Naive thymus-derived CD8-positive, alpha-beta T cell (primary cell): ENCODE data around the gene TOP2A. TPM values are rescaled to one million over a fixed set of nuclear protein-coding genes. Genes with fewer than 3 reads are reported as not detected.
A peak's percentile ranks its signal among the peaks of the same experiment; 100 is the strongest.
"Not testable (repeated sequence)": the region's sequence is repeated elsewhere in the genome, so short reads cannot be mapped to it uniquely, and the experiment has no call there.

Experiments used
- ATAC-seq, 2 donors: fragments of 150-1000 bp; cut with Tn5 transposase in 1 of 2; sonication (Bioruptor Pico), chemical (Tn5 transposase) in 1 of 2; 1 replicate in 1 of 2; 2 replicates in 1 of 2; pipeline ENCODE4 v1.10.0; 2021; ENCODE audit warnings: mild to moderate bottlenecking in 2 of 2, moderate library complexity in 2 of 2
- POLR2A ChIA-PET: fragments of 350-600 bp; sonication (Branson Sonifier 250); formaldehyde crosslinking; loops from one replicate; lab custom pipeline; 2021; ENCODE audit warnings: antibody characterized with exemption; lab: Charles Lee
- DNase-seq, 10 donors: peaks; one replicate each; pipeline versions ENCODE4 v3.0.0 to v3.0.0-alpha.2; 2020 to 2022
- H3K27ac Mint-ChIP-seq, 10 donors: one replicate each; pipeline ENCODE4 v1.8.0; 2020 to 2022; ENCODE audit warnings: mild to moderate bottlenecking in 10 of 10, mixed read lengths in 10 of 10, moderate library complexity in 4 of 10, inconsistent platforms in 1 of 10
- H3K27me3 Mint-ChIP-seq, 5 donors: one replicate each; pipeline ENCODE4 v1.8.0; 2021 to 2022; ENCODE audit warnings: mixed read lengths in 5 of 5
- H3K36me3 Mint-ChIP-seq, 3 donors: one replicate each; pipeline ENCODE4 v1.8.0; 2020 to 2022; ENCODE audit warnings: mixed read lengths in 3 of 3, mild to moderate bottlenecking in 2 of 3, inconsistent platforms in 1 of 3
- H3K4me1 Mint-ChIP-seq, 4 donors: one replicate each; pipeline ENCODE4 v1.8.0; 2021 to 2022; ENCODE audit warnings: mixed read lengths in 4 of 4
- H3K4me3 Mint-ChIP-seq, 10 donors: one replicate each; pipeline ENCODE4 v1.8.0; 2020 to 2022; ENCODE audit warnings: mild to moderate bottlenecking in 10 of 10, mixed read lengths in 10 of 10, moderate library complexity in 6 of 10, inconsistent platforms in 1 of 10
- H3K9me3 Mint-ChIP-seq, 9 donors: one replicate each; pipeline ENCODE4 v1.8.0; 2020 to 2022; ENCODE audit warnings: mixed read lengths in 9 of 9, mild to moderate bottlenecking in 3 of 9, inconsistent platforms in 1 of 9, moderate library complexity in 1 of 9
- polyA plus RNA-seq, 3 donors: library from polyadenylated mRNA; unstranded; fragments of 300-500 nt; fragmentation: Illumina TruSeq; gene quantifications; one replicate each; pipeline ENCODE4 v1.2.3, GENCODE V29; 2021
- total RNA-seq, 8 experiments: library from RNA in 2 of 8; stranded (reverse) in 2 of 8; gene quantifications; one replicate each; pipeline ENCODE4 v1.2.3 and lab custom pipeline; 2021 to 2026

TOP2A gene
- total and polyA plus RNA-seq, 5 experiments from 2014 or later = 0.14 to 0.81 (median 0.41) TPM; not detected in 2

DNA sequence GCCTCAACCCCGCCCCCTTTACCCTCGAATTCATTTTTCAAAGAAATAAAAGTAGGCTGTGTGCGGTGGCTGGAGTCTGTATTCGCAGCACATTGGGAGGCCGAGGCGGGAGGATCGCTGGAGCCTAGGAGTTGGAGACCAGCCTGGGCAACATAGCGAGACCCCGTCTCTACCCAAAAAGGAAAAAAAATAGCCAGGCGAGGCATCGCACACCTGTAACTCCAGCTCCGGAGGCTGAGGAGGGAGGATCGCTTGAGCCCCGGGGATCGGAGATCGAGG lies 671 bp upstream of the TOP2A start:
- H3K4me1 Mint-ChIP-seq = peaks cover 6 to 27% (median 19%) of the 10 kb centered on the region in 4 donors
- no peak for DNase-seq
- no peak for ATAC-seq
- POLR2A ChIA-PET = interaction anchor here (0.6 to 3.2 kb wide), 17 partner anchors 8 to 205 kb away, joined by 3 to 21 read pairs (median 4); partner anchors contain the start of gene IGFBP4
- peak overlapping the region; percentile 85 to 97 (median 92) for H3K4me3 Mint-ChIP-seq
- peak overlapping the region; percentile 73 to 94 (median 88) for H3K27ac Mint-ChIP-seq
- H3K9me3 Mint-ChIP-seq = no peaks in the 10 kb centered on the region
- no peaks in the 10 kb centered on the region for H3K36me3 Mint-ChIP-seq
- peaks cover 0 to 4% (median 0%) of the 10 kb centered on the region in 5 donors for H3K27me3 Mint-ChIP-seq

DNA sequence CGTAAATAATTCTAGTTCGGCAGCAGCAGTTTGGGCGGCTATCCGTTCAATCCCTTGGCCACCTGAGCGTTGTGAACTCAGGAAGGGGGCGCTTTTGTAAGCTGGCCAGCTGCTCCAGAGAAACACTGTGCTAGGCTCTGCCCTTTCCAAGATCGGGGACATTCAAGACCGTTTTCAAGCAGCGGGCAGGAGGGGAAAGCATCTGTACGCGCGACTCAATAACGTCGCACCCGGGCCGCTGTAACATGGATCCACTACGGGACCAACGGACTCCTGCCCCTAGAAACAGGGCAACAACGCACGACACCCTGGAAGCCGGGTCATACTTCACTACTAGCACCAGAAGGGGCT lies 463 bp downstream of the TOP2A start:
- no peak for DNase-seq
- peaks cover 0 to 4% (median 0%) of the 10 kb centered on the region in 5 donors for H3K27me3 Mint-ChIP-seq
- H3K9me3 Mint-ChIP-seq = no peaks in the 10 kb centered on the region
- H3K4me3 Mint-ChIP-seq = peak overlapping the region; percentile 85 to 97 (median 92)
- peak in 1 of 2 donors; percentile 2 for ATAC-seq
- H3K36me3 Mint-ChIP-seq = no peaks in the 10 kb centered on the region
- POLR2A ChIA-PET = interaction anchor here (0.6 to 3.2 kb wide), 19 partner anchors 9 to 198 kb away, joined by 3 to 21 read pairs (median 4); partner anchors contain the start of gene IGFBP4
- H3K4me1 Mint-ChIP-seq = peaks cover 6 to 27% (median 19%) of the 10 kb centered on the region in 4 donors
- peak overlapping the region in 2 of 10 donors; percentile 28 to 58 for H3K27ac Mint-ChIP-seq

DNA sequence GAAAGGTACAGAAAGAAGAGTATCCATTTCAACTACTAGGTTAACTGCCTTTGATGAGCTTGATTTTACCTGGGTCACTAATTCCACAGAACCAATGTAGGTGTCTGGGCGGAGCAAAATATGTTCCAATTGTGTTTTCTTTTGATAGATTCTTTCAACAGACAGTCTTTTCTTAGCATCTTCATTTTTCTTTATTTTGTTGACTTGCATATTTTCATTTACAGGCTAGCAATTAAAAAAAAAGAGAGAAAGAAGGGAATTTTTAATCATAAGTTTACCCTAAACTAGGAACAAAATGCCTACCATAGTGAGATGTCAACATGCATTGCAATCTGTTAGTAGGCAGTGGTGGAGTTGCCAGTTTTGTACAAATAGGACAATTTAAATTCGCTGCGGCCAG lies 1.0 kb downstream of the TOP2A start:
- POLR2A ChIA-PET = interaction anchor here (1.4 to 3.2 kb wide), 5 partner anchors 10 to 147 kb away, joined by 4 to 21 read pairs (median 17); no protein-coding TSS in a partner anchor
- peaks cover 6 to 27% (median 19%) of the 10 kb centered on the region in 4 donors for H3K4me1 Mint-ChIP-seq

DNA sequence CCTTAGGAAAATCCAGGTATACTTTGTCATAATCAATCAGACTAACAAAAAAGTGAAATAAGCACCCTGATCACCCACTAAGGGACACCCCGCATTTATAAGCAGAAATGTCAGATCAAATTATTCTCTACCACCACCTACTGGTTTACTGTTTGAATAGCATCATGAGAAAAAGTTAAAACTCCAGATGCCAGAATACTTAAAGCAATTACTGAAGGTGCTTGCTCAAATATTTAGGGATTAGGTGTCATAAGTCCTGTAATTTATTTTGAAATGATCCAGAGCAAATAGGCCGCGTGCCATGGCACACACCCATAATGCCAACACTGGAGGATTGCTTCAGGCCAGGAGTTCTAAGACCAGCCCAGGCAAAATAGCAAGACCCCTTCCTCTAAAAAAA lies 2.3 kb downstream of the TOP2A start:
- DNase-seq (peak in 3 of 10 donors; percentile 51 to 61 (median 59)), ATAC-seq (no peak)
- Mint-ChIP-seq H3K27me3 (peaks cover 0 to 4% (median 0%) of the 10 kb centered on the region in 5 donors), H3K9me3 (no peaks in the 10 kb centered on the region), H3K27ac (no peak overlapping the region), H3K36me3 (no peaks in the 10 kb centered on the region), H3K4me1 (peaks cover 6 to 27% (median 19%) of the 10 kb centered on the region in 4 donors), H3K4me3 (peak overlapping the region in 2 of 10 donors; percentile 12 to 30)
- POLR2A ChIA-PET = interaction anchor here (0.7 to 3.2 kb wide), 5 partner anchors 11 to 128 kb away, joined by 3 to 17 read pairs (median 3); no protein-coding TSS in a partner anchor

More for the DNA sequence above, 1.0 kb downstream of the TOP2A start:
- DNase-seq (no peak), ATAC-seq (no peak)
- peak overlapping the region; percentile 26 to 97 (median 90) for H3K4me3 Mint-ChIP-seq
- H3K27ac Mint-ChIP-seq = no peak overlapping the region
- no peaks in the 10 kb centered on the region for H3K9me3 Mint-ChIP-seq
- H3K36me3 Mint-ChIP-seq = no peaks in the 10 kb centered on the region
- peaks cover 0 to 4% (median 0%) of the 10 kb centered on the region in 5 donors for H3K27me3 Mint-ChIP-seq

- POLR2A ChIA-PET, H3K27ac Mint-ChIP-seq, H3K27me3 Mint-ChIP-seq, H3K36me3 Mint-ChIP-seq, H3K9me3 Mint-ChIP-seq, H3K4me3 Mint-ChIP-seq, ATAC-seq, DNase-seq: not testable (repeated sequence)
- H3K4me1 Mint-ChIP-seq = peaks cover 6 to 23% (median 15%) of the 10 kb centered on the region in 4 donors
These were observed 3.4 kb downstream of the TOP2A start for GRCh38 chr17:40414312-40414711.

DNA sequence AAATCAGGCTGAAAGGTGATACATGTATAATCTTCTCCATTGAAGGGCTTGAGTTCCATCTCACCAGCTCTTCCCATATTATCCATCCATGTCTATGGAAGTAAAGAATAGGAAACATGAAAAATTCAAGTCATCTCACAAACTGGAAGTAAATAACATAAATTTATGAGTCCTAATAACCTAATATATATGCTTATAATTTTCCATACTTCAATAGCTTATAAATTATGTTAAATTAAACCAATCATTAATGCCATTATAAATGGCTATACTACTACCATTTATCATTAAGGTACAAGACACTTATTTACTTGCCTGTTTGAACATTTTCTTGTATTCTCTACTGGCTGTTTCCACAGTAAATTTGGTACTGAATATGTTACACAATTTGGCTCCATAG lies 4.8 kb downstream of the TOP2A start:
- ATAC-seq (no peak), DNase-seq (no peak)
- peaks cover 5 to 15% (median 8%) of the 10 kb centered on the region in 4 donors for H3K4me1 Mint-ChIP-seq
- H3K27ac Mint-ChIP-seq = no peak overlapping the region
- peaks cover 0 to 4% (median 0%) of the 10 kb centered on the region in 5 donors for H3K27me3 Mint-ChIP-seq
- no peak overlapping the region for H3K4me3 Mint-ChIP-seq
- no peaks in the 10 kb centered on the region for H3K9me3 Mint-ChIP-seq
- no peaks in the 10 kb centered on the region for H3K36me3 Mint-ChIP-seq
- POLR2A ChIA-PET = interaction anchor here (1.0 kb wide), 1 partner anchor 119 kb away, joined by 3 read pairs; no protein-coding TSS in a partner anchor

GRCh38 chr17:40411821-40412220 lies 5.9 kb downstream of the TOP2A start:
- Mint-ChIP-seq H3K4me3 (no peak overlapping the region), H3K4me1 (peaks cover 0 to 4% (median 0%) of the 10 kb centered on the region in 4 donors)
- POLR2A ChIA-PET = no interaction called here

GRCh38 chr17:40410082-40410481 lies 7.6 kb downstream of the TOP2A start:
- Mint-ChIP-seq H3K36me3 (no peaks in the 10 kb centered on the region), H3K27me3 (no peaks in the 10 kb centered on the region), H3K27ac (no peak overlapping the region), H3K9me3 (no peaks in the 10 kb centered on the region), H3K4me3 (no peak overlapping the region), H3K4me1 (no peaks in the 10 kb centered on the region)
- POLR2A ChIA-PET = interaction anchor here (0.7 to 1.2 kb wide), 2 partner anchors 12 to 123 kb away, joined by 5 to 6 read pairs; no protein-coding TSS in a partner anchor
- ATAC-seq = no peak
- no peak for DNase-seq

More at GRCh38 chr17:40411821-40412220, 5.9 kb downstream of the TOP2A start:
- Mint-ChIP-seq H3K36me3 (no peaks in the 10 kb centered on the region), H3K27me3 (peaks cover 0 to 2% (median 0%) of the 10 kb centered on the region in 5 donors), H3K9me3 (no peaks in the 10 kb centered on the region), H3K27ac (peak overlapping the region in 1 of 10 donors; percentile 43)
- ATAC-seq (no peak), DNase-seq (no peak)

GRCh38 chr17:40409540-40409939 lies 8.2 kb downstream of the TOP2A start:
- H3K27ac Mint-ChIP-seq, ATAC-seq, H3K4me1 Mint-ChIP-seq, DNase-seq, H3K27me3 Mint-ChIP-seq, H3K36me3 Mint-ChIP-seq, H3K9me3 Mint-ChIP-seq, H3K4me3 Mint-ChIP-seq: not testable (repeated sequence)
- POLR2A ChIA-PET = interaction anchor here (0.7 to 1.2 kb wide), 4 partner anchors 9 to 124 kb away, joined by 3 to 6 read pairs (median 4); no protein-coding TSS in a partner anchor

GRCh38 chr17:40407460-40407859 lies 10.2 kb downstream of the TOP2A start:
- Mint-ChIP-seq H3K4me3 (no peak overlapping the region), H3K9me3 (no peaks in the 10 kb centered on the region), H3K27ac (no peak overlapping the region), H3K36me3 (no peaks in the 10 kb centered on the region), H3K27me3 (no peaks in the 10 kb centered on the region), H3K4me1 (peaks cover 0 to 11% (median 6%) of the 10 kb centered on the region in 4 donors)
- POLR2A ChIA-PET = interaction anchor here (0.6 kb wide), 1 partner anchor 1155 kb away, joined by 4 read pairs; no protein-coding TSS in a partner anchor
- ATAC-seq (no peak), DNase-seq (no peak)

DNA sequence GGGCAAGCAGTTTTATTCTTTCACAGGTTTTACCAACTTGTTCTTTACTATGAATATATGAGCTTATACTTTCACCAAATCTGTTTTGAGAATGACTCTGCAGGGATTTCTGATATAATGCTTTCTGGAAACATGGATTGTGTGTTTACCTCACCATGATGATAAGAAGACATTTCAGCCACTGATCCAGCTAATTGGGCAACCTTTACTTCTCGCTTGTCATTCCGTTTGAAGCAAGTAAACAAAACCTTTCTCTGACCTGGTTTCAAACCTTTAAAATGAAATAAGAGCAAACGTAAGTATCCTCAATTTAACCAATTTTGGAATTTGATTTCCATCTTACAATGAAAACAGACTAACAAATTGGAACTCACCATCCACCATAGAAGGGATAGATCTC lies 13.7 kb downstream of the TOP2A start:
- Mint-ChIP-seq H3K36me3 (no peaks in the 10 kb centered on the region), H3K4me3 (no peak overlapping the region), H3K27ac (no peak overlapping the region), H3K27me3 (no peaks in the 10 kb centered on the region), H3K4me1 (peaks cover 3 to 15% (median 11%) of the 10 kb centered on the region in 4 donors), H3K9me3 (no peaks in the 10 kb centered on the region)
- ATAC-seq = no peak
- no peak for DNase-seq
- POLR2A ChIA-PET = no interaction called here

DNA sequence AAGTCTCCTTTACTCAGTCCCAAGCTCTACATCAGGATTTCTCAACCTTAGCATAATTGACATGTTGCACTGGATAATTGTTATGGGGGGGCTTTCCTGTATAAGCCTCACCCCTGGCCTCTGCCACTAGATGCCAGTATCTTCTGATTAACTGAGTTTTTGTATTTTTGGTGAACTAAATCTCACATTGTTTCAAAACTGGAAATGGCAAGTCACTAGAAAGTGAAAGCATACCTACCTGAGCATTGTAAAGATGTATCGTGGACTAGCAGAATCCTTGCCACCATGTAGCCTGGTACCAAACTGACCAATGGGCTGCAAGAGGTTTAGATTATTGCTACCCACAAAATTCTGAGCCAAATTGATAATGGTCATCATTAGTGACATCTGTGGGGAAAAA lies 15.0 kb downstream of the TOP2A start:
- no peaks in the 10 kb centered on the region for H3K27me3 Mint-ChIP-seq
- H3K27ac Mint-ChIP-seq = peak overlapping the region in 3 of 10 donors; percentile 7 to 47 (median 37)
- peak in 2 of 10 donors; percentile 22 to 42 for DNase-seq
- peak overlapping the region in 8 of 10 donors; percentile 11 to 65 (median 48) for H3K4me3 Mint-ChIP-seq
- ATAC-seq = peak; percentile 37 to 50
- peaks cover 3 to 15% (median 11%) of the 10 kb centered on the region in 4 donors for H3K4me1 Mint-ChIP-seq
- POLR2A ChIA-PET = no interaction called here
- no peaks in the 10 kb centered on the region for H3K9me3 Mint-ChIP-seq
- no peaks in the 10 kb centered on the region for H3K36me3 Mint-ChIP-seq

- DNase-seq (peak in 3 of 10 donors; percentile 63 to 70 (median 69)), ATAC-seq (peak; percentile 61 to 80)
- peak overlapping the region in 3 of 10 donors; percentile 16 to 60 (median 40) for H3K27ac Mint-ChIP-seq
- no peaks in the 10 kb centered on the region for H3K9me3 Mint-ChIP-seq
- no peak overlapping the region for H3K4me3 Mint-ChIP-seq
- POLR2A ChIA-PET = interaction anchor here (0.7 to 1.5 kb wide), 2 partner anchors 134 to 161 kb away, joined by 3 to 5 read pairs; no protein-coding TSS in a partner anchor
- H3K4me1 Mint-ChIP-seq = peaks cover 3 to 15% (median 11%) of the 10 kb centered on the region in 4 donors
- no peaks in the 10 kb centered on the region for H3K36me3 Mint-ChIP-seq
- H3K27me3 Mint-ChIP-seq = no peaks in the 10 kb centered on the region
These were observed 18.5 kb downstream of the TOP2A start for GRCh38 chr17:40399185-40399584.
